ENCODE results near the gene AK9.
A peak's percentile ranks its signal among the peaks of the same experiment; 100 is the strongest.
"Not testable (repeated sequence)": the region's sequence is repeated elsewhere in the genome, so short reads cannot be mapped to it uniquely, and the experiment has no call there.

Gene AK9

DNA sequence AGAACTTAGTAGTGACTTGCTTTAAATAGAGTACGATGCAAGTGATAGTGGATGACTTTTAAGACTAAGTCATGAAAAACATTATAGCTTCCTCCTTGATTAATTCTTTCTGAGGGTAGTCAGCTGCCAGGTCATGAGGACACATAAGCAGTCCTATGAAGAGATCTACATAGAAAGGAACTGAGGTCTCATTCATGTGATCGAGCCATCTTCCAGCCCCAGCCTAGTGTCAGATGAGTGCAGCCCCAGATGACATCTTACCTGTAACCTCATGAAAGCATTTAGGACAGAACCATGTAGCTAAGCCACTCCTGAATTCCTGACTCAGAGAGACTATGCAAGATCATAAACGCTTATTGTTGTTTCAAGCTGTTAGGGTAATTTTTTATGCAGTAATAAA lies 67.7 kb downstream of the AK9 start:
- no peak for DNase-seq

DNA sequence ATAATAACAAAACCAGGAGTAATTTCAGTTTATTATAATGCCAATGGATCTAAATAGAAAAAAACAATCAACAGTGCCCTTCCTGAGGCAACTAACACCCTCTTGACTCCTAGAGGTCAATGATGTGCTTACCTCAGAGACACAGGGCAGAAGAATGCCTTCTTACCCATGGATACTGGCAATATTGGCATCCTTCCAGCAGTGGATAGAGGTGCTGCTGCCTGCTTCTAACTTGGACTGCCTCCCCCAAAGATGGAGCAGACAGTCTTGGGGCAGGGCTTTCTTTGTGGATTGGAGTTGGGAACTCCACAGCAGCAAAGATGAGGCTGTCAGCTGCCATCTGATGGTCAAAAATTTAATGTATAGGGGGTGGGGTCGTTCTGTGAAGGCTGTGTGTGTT lies 78.7 kb downstream of the AK9 start:
- no peak for DNase-seq

DNA sequence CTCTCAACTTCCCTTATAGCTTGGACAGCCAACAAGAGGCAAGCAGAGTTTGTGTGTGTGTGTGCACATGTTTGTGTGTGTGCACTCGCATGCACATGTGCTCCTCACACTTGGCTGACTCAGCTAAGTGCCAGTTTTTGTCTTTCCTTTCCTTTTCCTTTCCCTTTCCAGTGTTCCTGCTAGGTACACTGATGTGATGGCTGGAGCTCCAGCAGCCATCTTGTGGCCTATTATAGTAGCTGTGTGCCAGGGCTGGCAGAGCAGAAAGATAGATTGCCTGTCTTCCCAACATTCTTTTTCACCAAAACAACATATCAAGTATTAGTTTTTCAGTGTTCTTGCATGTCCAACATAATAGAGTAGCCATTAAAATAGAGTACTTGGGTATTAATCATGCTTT lies 79.5 kb downstream of the AK9 start:
- DNase-seq, result no peak

DNA sequence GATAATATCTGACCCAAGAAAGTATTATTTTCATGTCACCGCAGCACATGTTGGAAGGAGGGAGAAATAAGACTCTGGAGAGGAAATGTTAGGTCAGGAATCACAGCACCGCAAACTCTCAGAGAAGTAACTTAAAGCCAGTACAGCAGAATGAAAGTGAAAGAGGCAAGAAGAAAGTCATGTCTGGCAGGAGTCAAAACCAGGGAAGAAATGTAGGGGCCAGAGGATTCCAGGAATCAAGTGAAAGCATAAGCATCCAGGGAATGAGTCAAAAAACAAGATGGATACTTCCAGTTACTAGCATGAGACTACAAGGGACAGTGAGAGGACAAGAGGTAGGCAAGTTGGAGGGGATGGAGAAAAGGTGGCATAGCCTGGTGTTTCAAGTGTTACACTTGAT lies 80.4 kb downstream of the AK9 start:
- DNase-seq, result no peak

DNA sequence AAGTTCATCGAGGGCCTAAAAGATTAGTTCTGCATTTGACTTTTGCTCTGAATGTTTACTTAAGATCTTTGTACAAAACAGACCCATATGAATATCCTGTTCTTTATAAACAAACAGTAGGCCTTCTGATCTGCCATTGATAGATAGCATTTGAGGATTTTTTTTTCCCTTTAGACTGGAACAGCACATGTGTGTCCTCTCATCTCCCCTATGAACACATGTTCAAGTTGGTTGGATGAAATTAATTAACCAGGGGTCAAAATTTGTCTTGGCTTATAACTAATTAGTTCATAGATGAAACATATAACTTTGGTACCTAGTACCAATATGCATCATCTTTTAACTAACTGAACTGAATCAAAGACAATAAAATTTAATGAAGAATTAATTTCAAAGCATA lies 81.3 kb downstream of the AK9 start:
- no peak for DNase-seq

DNA sequence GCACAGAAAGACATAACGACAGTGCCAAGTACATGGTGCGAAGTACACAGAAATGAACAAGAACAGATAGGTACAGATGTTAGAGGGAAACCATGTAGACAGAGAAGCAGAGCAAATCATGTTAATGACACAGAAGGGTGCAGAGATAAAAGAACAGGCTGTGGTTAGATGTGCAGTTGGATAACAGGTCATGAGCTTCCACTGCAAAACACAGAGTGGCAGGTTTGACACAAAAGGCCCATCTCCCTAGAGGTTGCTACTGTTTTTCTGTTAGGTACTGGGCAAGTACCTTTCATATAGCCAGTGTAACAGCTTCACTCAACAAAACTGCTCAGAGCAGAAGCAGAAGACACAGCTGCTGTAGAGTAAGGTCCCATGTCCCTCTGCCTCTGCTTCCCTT lies 84.6 kb downstream of the AK9 start:
- DNase-seq, result no peak

DNA sequence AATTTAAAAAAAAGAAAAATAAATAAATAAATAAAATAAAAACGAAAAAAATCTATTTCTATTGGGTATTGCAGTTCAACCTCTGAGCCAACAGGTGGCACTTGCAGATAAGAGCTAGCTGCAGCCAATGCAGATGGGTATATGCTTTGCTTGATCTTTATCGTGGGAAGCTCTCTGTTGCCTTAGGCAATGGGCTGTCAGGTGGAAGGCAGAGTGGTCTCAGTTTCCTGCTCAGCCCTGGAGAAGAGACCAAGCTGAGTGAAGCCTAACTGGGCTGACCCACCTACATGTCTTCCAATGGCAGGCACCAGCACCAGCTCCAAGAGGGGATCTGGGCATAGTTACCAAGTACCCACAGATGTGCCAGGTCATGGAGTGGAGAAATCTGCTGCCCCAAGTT lies 95.0 kb downstream of the AK9 start:
- no peak for DNase-seq

DNA sequence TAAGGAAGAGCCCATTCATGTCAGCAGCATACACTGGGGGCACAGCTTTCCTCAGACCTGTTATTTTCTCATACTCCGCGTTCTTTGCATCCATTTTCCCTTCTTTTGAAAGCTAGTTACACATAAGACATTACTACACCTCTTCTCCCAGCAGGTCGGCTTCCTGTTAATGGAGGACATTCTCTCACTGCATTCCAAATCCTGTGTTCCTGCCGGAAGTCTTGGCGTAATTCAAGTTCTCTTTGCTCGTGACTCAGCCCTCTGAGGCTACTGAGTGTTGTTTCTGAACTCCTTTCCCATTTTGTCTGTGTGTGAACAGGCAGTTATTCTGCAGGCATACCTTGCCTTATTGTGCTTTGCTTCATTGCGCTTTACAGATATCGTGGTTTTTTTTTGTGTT lies 110.5 kb downstream of the AK9 start:
- DNase-seq, result no peak

DNA sequence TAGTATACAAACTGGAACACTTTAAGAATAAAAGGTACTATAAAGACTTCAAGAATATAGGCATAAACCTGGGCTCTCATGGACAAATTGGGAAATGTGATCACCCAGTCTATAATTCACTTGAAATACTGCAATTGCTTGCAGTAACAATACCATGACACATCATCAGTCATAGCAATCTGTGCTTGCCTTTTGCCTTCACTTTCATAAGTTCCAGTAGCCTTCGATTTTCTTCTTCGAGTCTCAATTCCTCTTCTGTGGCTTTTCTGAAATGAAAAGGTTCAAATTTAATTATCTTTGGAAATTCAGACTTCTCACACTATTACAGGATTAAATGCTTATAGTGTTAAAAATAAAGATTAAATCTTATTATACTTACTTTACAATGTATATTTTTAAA lies 111.6 kb downstream of the AK9 start:
- no peak for DNase-seq

DNA sequence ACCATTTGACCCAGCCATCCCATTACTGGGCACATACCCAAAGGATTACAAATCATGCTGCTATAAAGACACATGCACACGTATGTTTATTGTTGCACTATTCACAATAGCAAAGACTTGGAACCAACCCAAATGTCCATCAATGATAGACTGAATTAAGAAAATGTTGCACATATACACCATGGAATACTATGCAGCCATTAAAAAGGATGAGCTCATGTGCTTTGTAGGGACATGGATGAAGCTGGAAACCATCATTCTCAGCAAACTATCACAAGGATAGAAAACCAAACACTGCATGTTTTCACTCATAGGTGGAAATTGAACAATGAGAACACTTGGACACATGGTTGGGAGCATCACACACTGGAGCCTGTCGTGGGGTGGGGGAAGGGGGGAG lies 121.1 kb downstream of the AK9 start:
- not testable (repeated sequence) for DNase-seq

DNA sequence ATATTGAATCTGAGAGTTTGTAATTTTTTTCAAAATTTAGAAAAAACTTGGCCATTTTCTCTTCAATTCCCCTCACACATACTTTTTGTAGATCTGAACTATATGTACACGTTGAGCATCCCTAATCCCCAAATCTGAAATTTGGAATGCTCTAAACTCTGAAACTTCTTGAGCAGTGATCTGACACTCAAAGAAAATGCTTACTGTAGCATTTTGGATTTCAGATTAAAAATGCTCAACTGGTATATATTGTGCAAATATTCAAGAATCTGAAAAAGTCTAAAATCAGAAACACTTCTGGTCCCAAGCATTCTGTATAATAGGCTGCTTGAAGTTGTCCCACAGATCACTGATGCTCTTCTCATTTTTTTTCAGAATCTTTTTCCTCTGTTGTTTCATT lies 129.2 kb downstream of the AK9 start:
- no peak for DNase-seq

DNA sequence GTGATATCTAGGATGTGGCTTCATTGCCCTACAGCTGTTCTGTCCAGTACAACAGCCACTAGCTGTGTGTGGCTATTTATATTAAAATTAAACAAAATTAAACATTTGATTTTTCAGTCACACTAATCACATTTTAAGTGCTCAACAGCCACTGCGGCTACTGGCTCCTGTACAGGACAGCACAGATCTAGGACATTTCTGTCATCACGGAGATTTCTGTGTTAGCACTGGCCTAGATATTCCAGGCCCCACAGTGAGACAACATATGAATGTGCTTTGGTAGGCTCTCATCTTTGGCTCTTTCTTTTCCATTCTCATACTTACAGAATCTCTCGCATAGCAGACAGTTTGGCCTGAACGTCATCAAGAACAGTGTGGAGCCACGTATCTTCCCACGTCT lies 159.6 kb downstream of the AK9 start:
- DNase-seq, result no peak

DNA sequence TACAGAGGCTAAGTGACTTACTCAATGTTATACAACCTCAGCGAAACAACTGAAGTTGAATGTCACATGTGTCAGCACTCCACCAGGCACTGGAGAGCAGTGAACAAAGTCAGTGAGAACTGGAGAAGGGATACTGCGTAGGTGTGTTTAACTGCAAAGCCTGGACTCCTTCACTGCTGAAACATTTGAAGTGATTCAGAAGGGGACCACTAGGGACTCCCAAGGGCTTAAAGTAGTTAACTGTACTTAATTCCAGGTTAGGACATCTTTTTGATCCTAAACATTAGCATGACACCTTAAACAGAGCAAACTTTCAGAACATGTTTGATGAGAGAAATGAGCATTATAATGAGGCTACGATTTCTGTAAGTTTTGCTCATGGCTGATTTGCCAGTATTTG lies 163.0 kb downstream of the AK9 start:
- DNase-seq, result no peak

DNA sequence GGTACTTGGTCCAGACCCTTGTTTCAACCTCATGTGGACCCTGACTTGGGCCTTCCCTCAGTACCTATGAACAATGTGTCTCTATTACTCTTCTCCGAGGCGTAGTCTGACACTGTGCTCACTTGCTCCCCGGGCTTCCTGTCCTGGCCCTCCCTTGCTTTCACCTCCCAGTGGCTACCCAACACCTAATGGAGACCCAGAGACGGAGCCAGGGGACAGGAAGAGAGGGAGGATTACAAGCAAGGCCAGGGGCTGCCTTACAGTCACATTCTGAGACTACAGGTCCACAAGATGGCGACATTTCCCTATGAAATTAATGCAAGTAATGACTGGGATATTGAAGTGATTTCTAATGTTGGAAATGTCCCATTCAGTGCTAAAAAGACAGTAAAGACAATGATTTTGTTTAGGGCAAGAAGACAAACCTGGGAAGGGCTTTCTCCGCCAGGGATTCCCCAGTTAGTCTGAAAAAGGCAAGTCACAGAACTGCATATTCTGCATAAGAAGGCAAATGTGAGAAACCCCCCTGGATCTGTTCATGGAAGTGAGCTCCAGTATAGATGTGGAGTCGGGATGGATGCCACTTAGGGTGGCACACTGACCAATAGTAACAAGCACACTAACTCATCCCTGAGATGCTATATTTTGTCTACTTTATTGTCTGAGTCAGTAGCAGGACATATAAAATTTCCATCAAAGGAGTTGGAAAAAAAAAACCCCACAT lies 163.9 kb downstream of the AK9 start:
- DNase-seq, result peak; percentile 65

DNA sequence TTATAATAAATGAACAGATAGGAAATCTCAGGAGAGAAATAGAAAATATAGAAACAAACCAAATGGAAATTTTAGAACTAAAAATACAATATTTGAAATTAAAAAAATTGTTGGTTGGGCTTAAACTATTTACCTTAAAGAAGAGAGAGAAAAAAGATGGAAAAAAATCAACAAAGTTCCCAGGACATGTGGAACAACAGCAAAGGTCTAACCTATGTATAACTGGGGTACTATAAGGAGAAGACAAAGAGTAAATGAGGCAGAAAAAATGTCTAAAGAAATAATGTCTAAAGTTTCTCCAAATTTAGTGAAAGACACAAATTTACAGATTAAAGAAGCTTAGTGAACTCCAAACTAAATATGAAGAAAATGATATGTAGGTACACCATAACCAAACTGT lies 166.9 kb downstream of the AK9 start:
- DNase-seq, result no peak

DNA sequence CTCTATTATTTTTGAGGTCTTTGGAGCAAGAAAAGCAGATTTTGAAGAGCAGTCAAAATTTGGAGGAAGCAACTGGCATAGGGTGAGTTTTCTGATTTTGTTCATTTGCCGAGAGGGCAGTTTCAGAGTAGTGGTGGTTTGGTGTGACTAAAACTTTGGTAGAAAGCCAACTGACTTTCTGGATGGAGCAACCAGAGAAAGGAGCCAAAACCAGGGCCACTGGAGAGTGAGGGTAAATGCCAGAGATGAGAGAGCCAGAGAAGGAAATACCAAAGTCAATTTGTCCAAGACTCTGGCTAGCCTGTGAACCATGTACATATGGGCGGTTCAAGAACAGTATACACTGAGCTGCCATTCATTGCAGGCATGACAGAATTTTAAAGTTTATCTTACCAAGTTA lies 167.5 kb downstream of the AK9 start:
- no peak for DNase-seq

DNA sequence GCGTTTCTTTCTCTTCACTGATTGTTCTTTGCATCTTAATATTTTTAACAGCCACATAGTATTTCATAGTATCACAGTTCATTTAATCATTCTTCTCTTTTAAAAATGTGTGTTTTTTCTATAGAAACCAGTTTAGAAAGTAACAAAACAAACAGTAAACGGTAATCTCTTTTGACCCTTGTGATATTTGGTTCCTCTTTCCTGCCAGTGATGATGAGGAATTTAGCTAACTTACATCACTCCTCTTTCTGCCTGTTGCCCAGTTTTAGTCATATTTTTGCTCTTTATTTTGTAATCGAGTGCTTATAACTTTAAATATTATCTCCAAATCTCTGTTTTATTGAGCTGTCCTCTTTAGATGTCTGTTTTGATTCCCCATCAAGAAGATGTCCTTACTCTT lies 169.9 kb downstream of the AK9 start:
- no peak for DNase-seq

DNA sequence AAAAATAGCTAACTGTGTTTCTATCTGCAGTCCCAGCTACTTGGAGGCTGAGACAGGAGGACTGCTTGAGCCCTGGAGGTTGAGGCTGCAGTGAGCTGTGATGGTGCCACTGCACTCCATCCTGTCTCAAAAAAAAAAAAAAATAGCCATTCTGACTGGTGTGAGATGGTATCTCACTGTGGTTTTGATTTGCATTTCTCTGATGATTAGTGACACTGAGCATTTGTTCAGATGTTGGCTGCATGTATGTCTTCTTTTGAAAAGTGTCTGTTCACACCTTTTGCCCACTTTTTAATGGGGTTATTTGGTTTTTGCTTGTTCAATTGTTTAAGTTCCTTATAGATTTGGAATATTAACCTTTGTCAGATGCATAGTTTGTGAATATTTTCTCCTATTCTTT lies 171.4 kb downstream of the AK9 start:
- not testable (repeated sequence) for DNase-seq

DNA sequence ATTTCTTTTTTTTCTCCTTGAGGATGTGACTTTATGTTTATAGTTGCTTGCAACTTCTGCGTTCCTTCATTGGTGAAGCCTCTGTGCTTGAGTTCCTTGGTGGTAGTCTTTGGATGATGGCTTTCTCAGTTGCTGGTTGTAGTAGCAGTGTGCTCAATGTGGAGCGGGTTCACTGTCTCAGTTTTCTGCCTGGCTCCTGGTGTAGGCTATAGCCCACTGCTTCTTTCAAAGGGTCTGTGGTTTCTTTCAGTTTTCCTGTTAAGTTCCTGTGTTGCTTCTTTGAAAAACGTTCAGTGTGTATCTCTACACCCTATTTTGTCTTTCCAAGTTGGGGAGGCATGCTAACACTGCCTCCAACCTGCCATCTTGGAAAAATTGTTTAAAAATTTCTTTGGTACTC lies 174.1 kb downstream of the AK9 start:
- no peak for DNase-seq

DNA sequence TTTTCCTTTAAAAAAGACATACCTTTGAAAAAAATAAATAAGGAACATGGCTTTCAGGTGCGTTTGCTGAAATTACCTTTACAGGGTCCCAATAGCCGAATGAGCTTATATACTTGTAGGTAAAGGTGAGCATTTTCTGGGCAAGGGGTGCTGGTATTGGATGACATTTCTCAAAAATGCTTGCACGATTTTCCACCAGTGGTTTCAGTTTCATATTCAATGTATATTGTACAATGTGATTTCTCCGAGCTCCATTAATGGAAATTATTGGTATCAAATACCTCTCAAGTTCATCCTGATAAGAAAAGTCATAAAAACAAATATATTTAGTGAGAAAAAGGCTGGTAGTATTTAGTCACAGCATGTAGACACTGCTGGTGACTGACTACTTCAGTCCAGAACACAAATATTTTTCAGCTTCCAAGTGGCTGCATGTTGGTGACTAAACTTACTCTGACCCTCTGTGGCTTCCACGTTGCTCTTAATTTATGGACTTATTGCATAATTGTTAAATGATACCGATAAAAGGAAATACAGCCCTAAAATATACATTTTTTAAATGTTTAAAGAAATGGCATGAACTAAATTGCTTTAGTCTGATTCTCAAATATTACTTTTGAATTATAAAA lies 175.1 kb downstream of the AK9 start:
- DNase-seq, result no peak

DNA sequence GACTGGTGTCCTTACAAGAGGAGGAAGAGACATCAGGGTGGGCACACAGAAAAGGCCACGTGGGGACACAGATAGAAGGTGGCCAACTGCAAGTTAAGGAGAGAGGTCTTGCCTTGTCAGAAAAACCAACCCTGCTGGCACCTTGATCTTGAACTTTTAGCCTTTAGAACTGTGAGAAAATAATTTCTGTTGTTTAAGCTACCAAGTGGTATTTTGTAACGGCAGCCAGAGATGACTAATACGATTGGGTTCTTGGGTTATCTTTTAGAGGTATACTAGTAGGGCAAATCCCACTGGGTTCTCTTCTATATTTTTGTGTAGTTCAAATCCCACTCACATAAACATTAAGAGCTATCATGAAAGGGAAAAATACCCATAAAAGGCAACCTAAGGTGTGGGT lies 176.1 kb downstream of the AK9 start:
- DNase-seq, result no peak

DNA sequence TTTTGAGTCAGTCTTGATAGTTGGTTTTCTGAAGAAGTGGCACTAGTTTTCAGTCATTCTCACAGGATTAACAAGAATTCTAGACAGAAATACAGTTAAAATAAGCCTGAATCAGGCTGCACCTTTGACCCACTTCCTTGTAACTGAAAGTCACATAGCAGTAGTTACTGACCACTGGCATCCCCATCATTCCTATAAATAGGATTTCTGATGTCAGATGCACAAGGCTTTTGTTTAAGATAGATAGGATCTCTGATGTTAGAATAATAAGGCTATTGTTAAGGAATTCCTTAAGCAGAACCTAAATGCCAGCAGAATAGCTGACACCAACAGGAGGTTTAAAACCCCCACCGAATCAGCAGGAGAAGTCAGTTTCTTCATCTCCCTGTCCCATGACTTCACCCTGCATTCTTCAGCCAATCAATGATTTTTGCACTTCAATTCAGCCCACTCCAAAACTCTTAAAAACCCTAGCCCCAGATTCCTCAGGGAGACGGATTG lies 177.4 kb downstream of the AK9 start:
- no peak for DNase-seq

DNA sequence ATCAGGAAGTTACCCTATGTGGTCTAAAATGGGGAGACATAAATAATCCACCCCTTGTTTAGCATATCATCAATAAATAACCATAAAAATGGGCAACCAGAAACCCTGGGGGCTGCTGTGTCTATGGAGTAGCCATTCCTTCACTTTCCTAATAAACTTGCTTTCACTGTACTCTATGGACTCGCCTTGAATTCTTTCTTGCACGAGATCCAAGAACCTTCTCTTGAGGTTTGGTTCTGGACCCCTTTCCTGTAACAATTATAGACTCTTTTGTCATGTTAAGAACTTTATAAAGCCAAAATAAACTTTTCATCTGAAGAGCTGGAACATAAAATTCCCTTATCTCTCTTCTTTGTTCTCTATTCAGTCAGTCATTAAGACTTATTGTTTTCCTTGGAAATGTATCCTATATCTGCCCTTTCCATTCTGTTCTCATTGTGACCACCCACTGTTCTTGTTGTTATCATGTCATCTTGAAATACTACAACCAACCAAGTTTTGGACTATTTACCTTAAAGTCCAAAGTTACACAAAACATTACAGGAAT lies 178.7 kb downstream of the AK9 start:
- no peak for DNase-seq

DNA sequence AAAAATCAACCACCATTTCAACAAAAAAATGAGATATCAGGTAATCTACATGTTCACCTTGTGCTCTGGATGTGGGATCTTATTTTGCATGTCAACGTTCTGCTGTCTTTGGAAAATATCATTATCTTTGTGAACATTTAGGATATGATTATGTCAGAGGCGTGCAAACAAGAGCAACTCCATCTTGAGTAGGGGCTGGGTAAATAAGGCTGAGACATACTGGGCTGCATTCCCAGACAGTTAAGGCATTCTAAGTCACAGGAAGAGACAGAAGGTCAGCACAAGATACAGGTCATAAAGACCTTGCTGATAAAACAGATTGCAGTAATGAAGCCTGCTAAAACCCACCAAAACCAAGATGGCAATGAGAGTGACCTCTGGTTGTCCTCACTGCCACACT lies 179.2 kb downstream of the AK9 start:
- no peak for DNase-seq

DNA sequence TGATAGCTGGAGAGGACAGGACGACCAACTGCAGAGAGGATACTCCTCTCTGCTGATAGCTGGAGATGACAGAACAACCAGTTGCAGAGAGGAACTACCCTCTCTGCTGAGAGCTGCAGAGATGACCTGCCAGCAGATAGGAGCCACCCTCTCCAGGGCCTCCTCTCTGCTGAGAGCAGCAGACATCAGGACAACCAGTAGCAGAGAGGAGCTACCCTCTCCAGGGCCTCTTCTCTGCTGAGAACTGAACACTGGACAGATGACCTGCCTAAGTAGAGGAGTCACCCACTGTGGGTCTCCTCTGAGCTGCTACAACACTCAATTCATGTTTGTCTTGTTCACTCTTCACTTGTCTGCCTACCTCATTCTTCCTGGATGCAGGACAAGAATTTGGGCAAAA lies 180.6 kb downstream of the AK9 start:
- DNase-seq, result no peak

Data from NCI-H2227 treated with DMSO at 0.1 percent for 48 hours (cell line).